ENCODE results near the gene CACNG8.

Gene CACNG8

DNA sequence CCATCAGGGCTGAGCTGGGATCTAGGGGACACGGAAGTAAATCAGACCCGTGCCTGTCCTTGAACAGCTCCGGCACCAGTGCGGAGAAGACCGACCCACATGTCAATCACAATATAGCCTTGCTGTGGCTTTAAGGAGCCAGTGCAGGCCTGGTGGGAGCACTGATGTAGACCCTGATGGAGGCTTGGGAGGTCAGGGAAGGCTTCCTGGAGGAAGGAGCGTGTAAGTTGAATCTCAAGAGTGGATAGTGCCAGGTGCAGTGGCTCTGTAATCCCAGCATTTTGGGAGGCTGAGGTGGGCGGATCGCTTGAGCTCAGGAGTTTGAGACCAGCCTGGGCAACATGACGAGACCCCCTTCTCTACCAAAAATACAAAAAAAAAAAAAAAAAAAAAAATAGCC is 10.8 kb upstream of the CACNG8 start (continued):
- TF ChIP-seq, protein P1, sequence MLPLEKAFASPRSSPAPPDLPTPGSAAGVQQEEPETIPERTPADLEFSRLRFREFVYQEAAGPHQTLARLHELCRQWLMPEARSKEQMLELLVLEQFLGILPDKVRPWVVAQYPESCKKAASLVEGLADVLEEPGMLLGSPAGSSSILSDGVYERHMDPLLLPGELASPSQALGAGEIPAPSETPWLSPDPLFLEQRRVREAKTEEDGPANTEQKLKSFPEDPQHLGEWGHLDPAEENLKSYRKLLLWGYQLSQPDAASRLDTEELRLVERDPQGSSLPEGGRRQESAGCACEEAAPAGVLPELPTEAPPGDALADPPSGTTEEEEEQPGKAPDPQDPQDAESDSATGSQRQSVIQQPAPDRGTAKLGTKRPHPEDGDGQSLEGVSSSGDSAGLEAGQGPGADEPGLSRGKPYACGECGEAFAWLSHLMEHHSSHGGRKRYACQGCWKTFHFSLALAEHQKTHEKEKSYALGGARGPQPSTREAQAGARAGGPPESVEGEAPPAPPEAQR (tag by site-specific recombination; IDR thresholded peaks at IDR 0.05): no peak
- no peak for TF ChIP-seq OVOL3 (tag by site-specific recombination; IDR thresholded peaks at IDR 0.05)

DNA sequence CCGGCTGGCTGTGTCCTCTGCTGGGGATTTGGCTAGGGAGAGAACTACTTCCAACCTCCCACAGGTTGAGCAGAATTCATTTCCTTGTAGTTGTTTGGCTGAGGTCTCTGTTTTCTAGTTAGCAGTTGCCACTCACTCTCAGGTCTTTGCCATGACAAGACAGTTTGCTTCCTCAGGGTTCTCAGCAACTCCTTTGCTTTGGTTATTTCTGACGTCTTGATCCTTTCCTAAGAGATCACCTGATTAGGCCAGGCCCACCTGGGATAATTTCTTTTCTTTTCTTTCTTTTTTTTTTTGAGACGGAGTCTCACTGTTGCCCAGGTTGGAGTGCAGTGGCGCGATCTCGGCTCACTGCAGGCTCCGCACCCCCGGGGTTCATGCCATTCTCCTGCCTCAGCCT is 9.4 kb upstream of the CACNG8 start:
- no peaks in the 10 kb centered on the region for H3K4me1 ChIP-seq (ENCODE audit: control insufficient read depth, insufficient read depth, low read length)
- CTCF ChIA-PET: interaction anchor here (1.8 kb wide), 1 partner anchor 73 kb away, joined by 4 read pairs; no protein-coding TSS in a partner anchor
- H3K4me3 ChIP-seq (ENCODE audit: low read depth, low read length): no peak overlapping the region
- no peak overlapping the region for H3K27ac ChIP-seq (ENCODE audit: extremely low read depth, low read depth, low read length)
- H3K9me3 ChIP-seq (ENCODE audit: control insufficient read depth, insufficient read depth, low read depth, low read length): no peaks in the 10 kb centered on the region
- POLR2A ChIA-PET: no interaction called here
- TF ChIP-seq ZNF10 (tag by site-specific recombination; IDR thresholded peaks at IDR 0.05) (peak; percentile 99), ZNF747 (tag by site-specific recombination; IDR thresholded peaks at IDR 0.05) (no peak)
- H3K36me3 ChIP-seq (ENCODE audit: control insufficient read depth in 2 of 2, insufficient read depth in 1 of 2, low read length in 2 of 2): no peaks in the 10 kb centered on the region

DNA sequence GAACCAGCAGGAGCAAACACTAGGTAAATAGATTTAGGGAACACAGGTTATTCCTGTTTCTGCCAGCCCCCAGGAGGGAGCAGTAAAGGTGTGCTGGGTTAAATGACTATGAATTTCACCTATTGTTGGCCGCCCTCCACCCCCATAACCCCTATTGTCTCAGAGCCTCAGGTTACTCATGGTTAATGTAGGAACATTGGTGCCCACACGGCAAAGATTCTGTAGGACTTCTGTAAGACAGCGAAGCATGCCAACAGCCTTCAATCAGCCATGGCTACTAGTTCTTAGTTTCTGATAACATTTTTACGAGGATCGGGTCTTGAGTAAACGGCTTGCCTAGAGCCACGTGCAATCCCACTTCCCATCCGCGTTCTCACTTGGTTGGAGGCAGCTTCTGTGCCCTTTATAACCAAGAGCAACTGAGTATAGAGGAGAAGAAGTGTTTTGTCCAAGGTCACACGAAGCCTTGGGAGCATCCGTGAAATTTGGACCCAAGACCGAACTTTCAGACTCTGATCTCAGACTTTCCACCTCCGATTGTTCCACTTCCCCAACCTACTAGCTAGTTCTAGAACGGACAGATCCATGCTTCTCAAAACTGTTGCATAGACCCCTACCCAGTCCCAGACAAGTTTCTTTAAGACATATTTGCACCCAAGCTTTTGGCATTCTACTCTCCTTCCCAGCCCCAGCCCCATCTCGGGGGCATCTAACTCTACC is 5.1 kb upstream of the CACNG8 start:
- Histone ChIP-seq H3K36me3 (ENCODE audit: control insufficient read depth in 2 of 2, insufficient read depth in 1 of 2, low read length in 2 of 2) (no peaks in the 10 kb centered on the region), H3K4me1 (ENCODE audit: control insufficient read depth, insufficient read depth, low read length) (no peaks in the 10 kb centered on the region), H3K27ac (ENCODE audit: extremely low read depth, low read depth, low read length) (no peak overlapping the region), H3K9me3 (ENCODE audit: control insufficient read depth, insufficient read depth, low read depth, low read length) (no peaks in the 10 kb centered on the region), H3K4me3 (ENCODE audit: low read depth, low read length) (no peak overlapping the region)
- ChIA-PET CTCF (interaction anchor here (0.7 kb wide), 2 partner anchors 156 to 434 kb away, joined by 3 read pairs; no protein-coding TSS in a partner anchor), POLR2A (no interaction called here)
- peak; percentile 20; the same call in 1 of the 2 replicates for TF ChIP-seq OSR2 (tag by site-specific recombination; IDR thresholded peaks at IDR 0.05)
- no peak for TF ChIP-seq ZSCAN16 (tag by site-specific recombination; IDR thresholded peaks at IDR 0.05)

DNA sequence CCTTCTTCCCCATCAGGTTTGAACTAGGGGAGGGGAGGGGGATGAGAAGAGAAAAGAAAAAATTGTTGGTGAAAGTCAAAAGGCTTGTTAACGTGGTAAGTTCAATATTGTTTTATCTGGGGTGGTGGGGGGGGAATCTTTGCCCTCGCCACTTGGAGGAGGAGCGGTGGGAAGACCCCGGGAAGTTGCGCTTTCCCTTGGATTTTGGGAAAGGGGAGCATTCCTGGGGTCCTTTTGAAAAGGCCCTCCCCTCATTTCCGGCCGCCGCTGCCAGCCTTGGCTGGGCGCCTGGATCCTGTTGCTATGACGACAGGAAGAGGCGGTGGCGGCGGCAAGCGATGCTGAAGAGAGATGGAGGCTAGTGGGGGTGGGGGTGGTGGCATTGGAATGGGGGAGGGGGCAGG is 4.6 kb upstream of the CACNG8 start:
- TF ChIP-seq, protein P2, sequence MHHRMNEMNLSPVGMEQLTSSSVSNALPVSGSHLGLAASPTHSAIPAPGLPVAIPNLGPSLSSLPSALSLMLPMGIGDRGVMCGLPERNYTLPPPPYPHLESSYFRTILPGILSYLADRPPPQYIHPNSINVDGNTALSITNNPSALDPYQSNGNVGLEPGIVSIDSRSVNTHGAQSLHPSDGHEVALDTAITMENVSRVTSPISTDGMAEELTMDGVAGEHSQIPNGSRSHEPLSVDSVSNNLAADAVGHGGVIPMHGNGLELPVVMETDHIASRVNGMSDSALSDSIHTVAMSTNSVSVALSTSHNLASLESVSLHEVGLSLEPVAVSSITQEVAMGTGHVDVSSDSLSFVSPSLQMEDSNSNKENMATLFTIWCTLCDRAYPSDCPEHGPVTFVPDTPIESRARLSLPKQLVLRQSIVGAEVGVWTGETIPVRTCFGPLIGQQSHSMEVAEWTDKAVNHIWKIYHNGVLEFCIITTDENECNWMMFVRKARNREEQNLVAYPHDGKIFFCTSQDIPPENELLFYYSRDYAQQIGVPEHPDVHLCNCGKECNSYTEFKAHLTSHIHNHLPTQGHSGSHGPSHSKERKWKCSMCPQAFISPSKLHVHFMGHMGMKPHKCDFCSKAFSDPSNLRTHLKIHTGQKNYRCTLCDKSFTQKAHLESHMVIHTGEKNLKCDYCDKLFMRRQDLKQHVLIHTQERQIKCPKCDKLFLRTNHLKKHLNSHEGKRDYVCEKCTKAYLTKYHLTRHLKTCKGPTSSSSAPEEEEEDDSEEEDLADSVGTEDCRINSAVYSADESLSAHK (tag by site-specific recombination; IDR thresholded peaks at IDR 0.05): no peak
- TF ChIP-seq ZNF335 (tag by site-specific recombination; conservative IDR thresholded peaks at IDR 0.05): peak; percentile 88
- TF ChIP-seq, protein P3, sequence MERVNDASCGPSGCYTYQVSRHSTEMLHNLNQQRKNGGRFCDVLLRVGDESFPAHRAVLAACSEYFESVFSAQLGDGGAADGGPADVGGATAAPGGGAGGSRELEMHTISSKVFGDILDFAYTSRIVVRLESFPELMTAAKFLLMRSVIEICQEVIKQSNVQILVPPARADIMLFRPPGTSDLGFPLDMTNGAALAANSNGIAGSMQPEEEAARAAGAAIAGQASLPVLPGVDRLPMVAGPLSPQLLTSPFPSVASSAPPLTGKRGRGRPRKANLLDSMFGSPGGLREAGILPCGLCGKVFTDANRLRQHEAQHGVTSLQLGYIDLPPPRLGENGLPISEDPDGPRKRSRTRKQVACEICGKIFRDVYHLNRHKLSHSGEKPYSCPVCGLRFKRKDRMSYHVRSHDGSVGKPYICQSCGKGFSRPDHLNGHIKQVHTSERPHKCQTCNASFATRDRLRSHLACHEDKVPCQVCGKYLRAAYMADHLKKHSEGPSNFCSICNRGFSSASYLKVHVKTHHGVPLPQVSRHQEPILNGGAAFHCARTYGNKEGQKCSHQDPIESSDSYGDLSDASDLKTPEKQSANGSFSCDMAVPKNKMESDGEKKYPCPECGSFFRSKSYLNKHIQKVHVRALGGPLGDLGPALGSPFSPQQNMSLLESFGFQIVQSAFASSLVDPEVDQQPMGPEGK (tag by site-specific recombination; IDR thresholded peaks at IDR 0.05): peak; percentile 26; the same call in 1 of the 2 replicates
- POLR2A ChIA-PET: no interaction called here
- Histone ChIP-seq H3K4me1 (ENCODE audit: control insufficient read depth, insufficient read depth, low read length) (no peaks in the 10 kb centered on the region), H3K4me3 (ENCODE audit: low read depth, low read length) (no peak overlapping the region), H3K9me3 (ENCODE audit: control insufficient read depth, insufficient read depth, low read depth, low read length) (no peaks in the 10 kb centered on the region), H3K27ac (ENCODE audit: extremely low read depth, low read depth, low read length) (no peak overlapping the region), H3K36me3 (ENCODE audit: control insufficient read depth in 2 of 2, insufficient read depth in 1 of 2, low read length in 2 of 2) (no peaks in the 10 kb centered on the region)
- CTCF ChIA-PET: no interaction called here

All from HEK293 (cell line).